ENCODE data around the gene EFEMP2.

EFEMP2 gene

GRCh38 chr11:65884716-65885092 lies 12.1 kb upstream of the EFEMP2 start:
- DNase-seq: peak; percentile 86

- DNase-seq: no peak
Observed at GRCh38 chr11:65883786-65884715, 11.5 kb upstream of the EFEMP2 start.

- DNase-seq: no peak
Observed at GRCh38 chr11:65883058-65883761, 10.6 kb upstream of the EFEMP2 start.

- no peak for DNase-seq
Observed at GRCh38 chr11:65882120-65883057, 9.8 kb upstream of the EFEMP2 start.

GRCh38 chr11:65880844-65881421 lies 8.3 kb upstream of the EFEMP2 start:
- DNase-seq: no peak

- DNase-seq: no peak
Observed at GRCh38 chr11:65880027-65880426, 7.4 kb upstream of the EFEMP2 start.

- no peak for DNase-seq
Observed at GRCh38 chr11:65879617-65880016, 7.0 kb upstream of the EFEMP2 start, which contains the start of gene CTSW. TSS of gene CTSW (plus strand) at chr11:65879837. CDS start at chr11:65879855, 18 bp downstream.

- peak; percentile 97 for DNase-seq
Observed at GRCh38 chr11:65873318-65874156, 937 bp upstream of the EFEMP2 start.

- DNase-seq: peak; percentile 78
Observed at GRCh38 chr11:65871811-65872548, 620 bp downstream of the EFEMP2 start.

- no peak for DNase-seq
Observed at GRCh38 chr11:65870706-65871681, 1.6 kb downstream of the EFEMP2 start.

GRCh38 chr11:65870307-65870658 lies 2.3 kb downstream of the EFEMP2 start:
- DNase-seq: no peak

- no peak for DNase-seq
Observed at GRCh38 chr11:65869643-65870306, 2.8 kb downstream of the EFEMP2 start.

GRCh38 chr11:65868907-65869306 lies 3.7 kb downstream of the EFEMP2 start:
- DNase-seq: no peak

- no peak for DNase-seq
Observed at GRCh38 chr11:65868076-65868667, 4.4 kb downstream of the EFEMP2 start.

- peak; percentile 62 for DNase-seq
Observed at GRCh38 chr11:65867284-65868071, 5.1 kb downstream of the EFEMP2 start.

- DNase-seq: no peak
Observed at GRCh38 chr11:65866509-65867283, 5.9 kb downstream of the EFEMP2 start.
